GM06990 (cell line): ENCODE results near the gene RNF169.
A peak's percentile ranks its signal among the peaks of the same experiment; 100 is the strongest.

ENCODE experiments used
- DNase-seq: peaks from one replicate; pipeline ENCODE4 v3.0.0-alpha.2; 2011; ENCODE audit not compliant: insufficient read length; ENCODE audit errors: extremely low read depth
- H3K27me3 ChIP-seq: replicated peaks from 2 replicates; pipeline ENCODE4 v1.6.0; 2011; ENCODE audit warnings: low read length; ENCODE audit not compliant: control insufficient read depth, insufficient read depth
- H3K36me3 ChIP-seq: 2 replicates; pipeline ENCODE4 v1.5.1; 2011; ENCODE audit warnings: low read length; ENCODE audit not compliant: control insufficient read depth, insufficient read depth
- H3K4me3 ChIP-seq: replicated peaks from 2 replicates; pipeline ENCODE4 v1.5.1; 2011; ENCODE audit warnings: low read depth, mild to moderate bottlenecking, control low read depth, low read length
- TF ChIP-seq, protein P1 (sequence below): IDR thresholded peaks from 2 replicates; pipeline ENCODE4 v1.5.1; 2011; ENCODE audit warnings: low read length, control low read depth, mild to moderate bottlenecking, inconsistent platforms; ENCODE audit not compliant: insufficient read depth, poor library complexity, severe bottlenecking

The RNF169 gene

DNA sequence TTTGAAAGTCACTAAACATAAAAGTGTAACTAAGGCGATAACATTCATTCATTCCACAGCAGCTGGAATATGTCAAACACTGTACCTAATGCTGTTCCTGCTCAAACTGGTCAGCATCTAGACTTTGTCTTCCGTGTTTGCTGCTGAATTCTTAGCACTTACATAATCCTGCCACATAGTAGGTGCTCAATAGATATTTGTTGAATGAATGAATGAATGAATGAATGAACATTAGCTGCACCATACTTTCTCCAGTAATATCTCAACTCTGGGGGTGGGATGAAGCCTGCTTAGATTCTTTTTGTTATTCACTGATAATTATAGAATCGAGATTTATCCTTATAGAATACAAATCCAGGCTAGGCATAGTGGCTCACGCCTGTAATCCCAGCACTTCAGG, 6.6 kb upstream of the RNF169 start:
- TF ChIP-seq, protein P1, sequence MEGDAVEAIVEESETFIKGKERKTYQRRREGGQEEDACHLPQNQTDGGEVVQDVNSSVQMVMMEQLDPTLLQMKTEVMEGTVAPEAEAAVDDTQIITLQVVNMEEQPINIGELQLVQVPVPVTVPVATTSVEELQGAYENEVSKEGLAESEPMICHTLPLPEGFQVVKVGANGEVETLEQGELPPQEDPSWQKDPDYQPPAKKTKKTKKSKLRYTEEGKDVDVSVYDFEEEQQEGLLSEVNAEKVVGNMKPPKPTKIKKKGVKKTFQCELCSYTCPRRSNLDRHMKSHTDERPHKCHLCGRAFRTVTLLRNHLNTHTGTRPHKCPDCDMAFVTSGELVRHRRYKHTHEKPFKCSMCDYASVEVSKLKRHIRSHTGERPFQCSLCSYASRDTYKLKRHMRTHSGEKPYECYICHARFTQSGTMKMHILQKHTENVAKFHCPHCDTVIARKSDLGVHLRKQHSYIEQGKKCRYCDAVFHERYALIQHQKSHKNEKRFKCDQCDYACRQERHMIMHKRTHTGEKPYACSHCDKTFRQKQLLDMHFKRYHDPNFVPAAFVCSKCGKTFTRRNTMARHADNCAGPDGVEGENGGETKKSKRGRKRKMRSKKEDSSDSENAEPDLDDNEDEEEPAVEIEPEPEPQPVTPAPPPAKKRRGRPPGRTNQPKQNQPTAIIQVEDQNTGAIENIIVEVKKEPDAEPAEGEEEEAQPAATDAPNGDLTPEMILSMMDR = no peak

DNA sequence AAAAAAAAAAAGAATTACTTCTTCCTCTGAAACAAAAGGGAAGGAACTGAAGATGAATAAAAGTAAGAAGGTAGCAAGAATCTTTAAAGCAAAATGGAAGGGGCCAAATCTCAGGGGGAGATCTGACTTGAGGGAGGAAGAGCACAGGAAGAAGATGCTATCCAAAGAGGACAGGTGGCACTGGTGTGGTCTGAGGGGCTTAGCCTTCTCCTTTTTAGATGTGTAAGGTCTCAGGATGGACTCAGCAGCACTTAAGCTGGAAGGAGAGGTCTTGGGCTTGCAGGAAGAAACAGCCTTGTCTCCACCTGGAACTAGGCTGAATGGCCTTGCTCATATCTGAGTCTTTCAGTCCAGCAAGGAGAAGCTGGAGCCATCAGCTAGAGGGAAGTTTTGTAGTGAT, 5.0 kb upstream of the RNF169 start:
- H3K27me3 ChIP-seq = no peaks in the 10 kb centered on the region

More for the DNA sequence above, 6.6 kb upstream of the RNF169 start:
- no peaks in the 10 kb centered on the region; the same call in 1 of the 2 replicates for H3K27me3 ChIP-seq
- DNase-seq = no peak
- H3K4me3 ChIP-seq = no peak overlapping the region
- no peaks in the 10 kb centered on the region for H3K36me3 ChIP-seq

DNA sequence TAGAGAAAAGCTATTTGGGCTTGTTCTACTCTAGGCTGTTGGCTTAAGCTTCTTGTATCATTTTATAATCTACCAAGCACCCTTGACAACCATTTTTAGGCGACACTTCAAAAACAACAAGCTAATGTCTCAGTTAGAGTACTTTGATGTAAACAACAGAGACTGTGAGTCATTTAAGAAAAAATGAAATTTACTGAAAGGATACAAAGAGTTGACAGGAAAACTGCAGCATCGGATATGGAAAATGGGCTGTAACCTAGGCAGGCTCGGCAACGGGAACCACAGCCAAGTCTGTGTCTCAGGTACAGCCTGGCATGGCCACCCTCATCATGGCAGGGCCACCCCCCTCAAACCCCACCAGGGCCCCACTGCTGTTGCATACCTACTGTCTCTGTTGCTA, 4.4 kb upstream of the RNF169 start:
- DNase-seq = no peak
- TF ChIP-seq, protein P1 = no peak
- Histone ChIP-seq H3K36me3 (no peaks in the 10 kb centered on the region), H3K4me3 (no peak overlapping the region), H3K27me3 (no peaks in the 10 kb centered on the region)

More for the DNA sequence above, 5.0 kb upstream of the RNF169 start:
- Histone ChIP-seq H3K36me3 (no peaks in the 10 kb centered on the region), H3K4me3 (no peak overlapping the region)
- no peak for DNase-seq
- TF ChIP-seq, protein P1 = no peak

DNA sequence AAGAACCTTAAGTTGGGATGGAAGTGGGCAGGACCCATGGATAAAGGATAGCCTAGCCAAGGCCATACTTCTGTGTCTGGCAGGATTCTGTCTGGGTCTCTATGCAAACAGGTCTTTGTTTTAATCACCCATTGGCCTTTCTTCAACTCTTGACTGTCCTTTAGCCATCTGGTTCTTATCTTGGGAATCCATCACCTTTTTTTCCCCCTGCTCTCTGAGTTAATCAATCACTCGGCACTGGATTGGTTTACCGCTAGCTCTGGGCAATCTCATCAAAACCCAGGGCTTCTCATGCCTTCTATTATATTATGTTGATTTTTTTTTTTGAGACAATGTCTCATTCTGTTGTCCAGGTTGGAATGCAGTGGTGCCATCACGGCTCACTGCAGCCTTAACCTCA, 1.8 kb upstream of the RNF169 start:
- H3K27me3 ChIP-seq = no peaks in the 10 kb centered on the region
- no peaks in the 10 kb centered on the region for H3K36me3 ChIP-seq
- TF ChIP-seq, protein P1 = no peak

DNA sequence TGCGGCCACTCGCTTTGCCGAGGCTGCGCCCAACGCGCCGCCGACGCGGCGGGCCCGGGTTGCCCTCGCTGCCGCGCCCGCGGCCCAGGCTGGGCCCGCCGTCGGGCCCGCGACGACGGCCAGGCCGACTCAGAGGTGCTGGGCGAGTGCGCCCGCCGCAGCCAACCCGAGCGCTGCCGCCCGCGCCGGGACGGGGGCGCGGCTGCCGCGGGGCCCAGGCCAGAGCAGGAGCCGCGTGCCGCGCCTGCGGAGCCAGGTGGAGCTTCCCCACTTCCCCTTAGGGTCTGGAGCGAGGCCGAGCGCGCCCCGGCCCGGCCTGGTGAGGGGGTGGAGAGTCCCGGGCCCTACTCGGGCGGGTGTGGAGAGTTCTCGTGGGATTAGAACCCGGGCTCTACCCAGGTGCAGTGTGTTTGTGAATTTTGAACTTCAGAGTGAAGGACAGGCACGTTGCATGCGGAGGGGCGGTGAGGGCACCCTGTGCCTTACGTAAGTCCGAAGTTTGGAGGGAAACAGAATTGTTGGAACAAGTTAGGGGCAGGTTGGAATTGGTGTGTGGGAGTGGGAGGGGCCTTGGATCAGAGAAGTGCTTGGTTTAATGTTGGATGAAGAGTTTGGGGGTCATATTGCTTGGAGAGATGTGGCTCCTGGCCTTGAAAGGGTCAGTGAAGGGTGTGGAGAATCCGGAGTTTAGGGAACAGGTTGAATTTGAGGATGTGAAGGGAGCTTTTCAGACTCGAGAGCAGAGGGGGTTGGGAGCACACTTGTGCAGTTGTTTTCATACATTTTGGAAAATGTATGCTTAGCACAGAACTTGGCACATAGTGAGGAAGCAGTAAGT, 697 bp downstream of the RNF169 start:
- peak overlapping the region; percentile 73 for H3K4me3 ChIP-seq
- no peaks in the 10 kb centered on the region for H3K27me3 ChIP-seq
- DNase-seq = peak; percentile 81
- H3K36me3 ChIP-seq = no peaks in the 10 kb centered on the region
- TF ChIP-seq, protein P1 = no peak

More for the DNA sequence above, 1.8 kb upstream of the RNF169 start:
- H3K4me3 ChIP-seq = no peak overlapping the region
- DNase-seq = no peak
